ENCODE measurements around the gene ARHGDIG.

ARHGDIG gene

GRCh38 chr16:281660-282255 lies 1.4 kb downstream of the ARHGDIG start:
- DNase-seq, result no peak

GRCh38 chr16:282491-282890 lies 2.1 kb downstream of the ARHGDIG start:
- DNase-seq, result no peak

- no peak for DNase-seq
Measured at GRCh38 chr16:283033-283805, 2.8 kb downstream of the ARHGDIG start, which contains the start of gene PDIA2. PDIA2 (plus strand) TSS chr16:283164; CDS start chr16:283170, 6 bp downstream.

GRCh38 chr16:284204-285120 lies 4.1 kb downstream of the ARHGDIG start:
- DNase-seq, result no peak

- DNase-seq, result no peak
Measured at GRCh38 chr16:285146-286055, 5.0 kb downstream of the ARHGDIG start.

- no peak for DNase-seq
Measured at GRCh38 chr16:286491-287297, 6.3 kb downstream of the ARHGDIG start.

- DNase-seq, result no peak
Measured at GRCh38 chr16:287298-287811, 7.0 kb downstream of the ARHGDIG start.

GRCh38 chr16:287981-288920 lies 7.9 kb downstream of the ARHGDIG start:
- DNase-seq, result no peak

- DNase-seq, result no peak
Measured at GRCh38 chr16:289395-289997, 9.1 kb downstream of the ARHGDIG start.

- no peak for DNase-seq
Measured at GRCh38 chr16:290015-290680, 9.8 kb downstream of the ARHGDIG start.

- no peak for DNase-seq
Measured at GRCh38 chr16:290681-291405, 10.5 kb downstream of the ARHGDIG start.

- DNase-seq, result no peak
Measured at GRCh38 chr16:291539-291938, 11.1 kb downstream of the ARHGDIG start.

- DNase-seq, result no peak
Measured at GRCh38 chr16:293043-293775, 12.8 kb downstream of the ARHGDIG start.

- no peak for DNase-seq
Measured at GRCh38 chr16:296276-296675, 15.9 kb downstream of the ARHGDIG start.

GRCh38 chr16:296806-297510 lies 16.6 kb downstream of the ARHGDIG start:
- no peak for DNase-seq

GRCh38 chr16:297832-298231 lies 17.4 kb downstream of the ARHGDIG start:
- no peak for DNase-seq

- DNase-seq, result no peak
Measured at GRCh38 chr16:301235-301634, 20.8 kb downstream of the ARHGDIG start.

Measured in NCI-H748 treated with DMSO at 0.1 percent for 48 hours (cell line).